ENCODE data around the gene RSBN1L.

RSBN1L gene

GRCh38 chr7:77757589-77757988, 61.3 kb downstream of the RSBN1L start:
- no peak for DNase-seq (ENCODE audit: low spot score)
- no peak overlapping the region for H3K27ac ChIP-seq
- ChIA-PET CTCF (interaction anchor here (0.6 to 1.2 kb wide), 3 partner anchors 26 to 106 kb away, joined by 3 to 5 read pairs (median 5); no protein-coding TSS in a partner anchor), POLR2A (ENCODE audit: low non-redundant PET) (no interaction called here)
- no peak for TF ChIP-seq CTCF (conservative IDR thresholded peaks at IDR 0.05; ENCODE audit: low read depth)

- no peak overlapping the region for H3K27ac ChIP-seq
- ChIA-PET POLR2A (ENCODE audit: low non-redundant PET) (no interaction called here), CTCF (interaction anchor here (0.6 to 2.1 kb wide), 10 partner anchors 19 to 349 kb away, joined by 3 to 15 read pairs (median 4); partner anchors contain the start of genes PHTF2 and TMEM60)
- TF ChIP-seq CTCF (conservative IDR thresholded peaks at IDR 0.05; ENCODE audit: low read depth), result peak; percentile 83
- peak; percentile 36 for DNase-seq (ENCODE audit: low spot score)
Observed at GRCh38 chr7:77759294-77759889, 63.1 kb downstream of the RSBN1L start.

- POLR2A ChIA-PET (ENCODE audit: low non-redundant PET), result no interaction called here
- TF ChIP-seq CTCF (conservative IDR thresholded peaks at IDR 0.05; ENCODE audit: low read depth), result no peak
- H3K27ac ChIP-seq, result no peak overlapping the region
- DNase-seq (ENCODE audit: low spot score), result no peak
- CTCF ChIA-PET, result interaction anchor here (0.7 to 2.1 kb wide), 4 partner anchors 38 to 142 kb away, joined by 3 to 9 read pairs (median 4); partner anchors contain the start of genes PHTF2 and TMEM60
Observed at GRCh38 chr7:77760809-77761453, 64.7 kb downstream of the RSBN1L start.

- ChIA-PET POLR2A (ENCODE audit: low non-redundant PET) (no interaction called here), CTCF (interaction anchor here (0.7 to 1.0 kb wide), 3 partner anchors 9 to 1025 kb away, joined by 3 to 6 read pairs (median 5); no protein-coding TSS in a partner anchor)
- H3K27ac ChIP-seq, result no peak overlapping the region
- no peak for TF ChIP-seq CTCF (conservative IDR thresholded peaks at IDR 0.05; ENCODE audit: low read depth)
- no peak for DNase-seq (ENCODE audit: low spot score)
Observed at GRCh38 chr7:77765481-77765880, 69.2 kb downstream of the RSBN1L start.

- no peak for TF ChIP-seq CTCF (conservative IDR thresholded peaks at IDR 0.05; ENCODE audit: low read depth)
- peak overlapping the region; percentile 66 for H3K27ac ChIP-seq
- ChIA-PET CTCF (interaction anchor here (0.6 to 1.0 kb wide), 2 partner anchors 10 to 22 kb away, joined by 3 to 6 read pairs; no protein-coding TSS in a partner anchor), POLR2A (ENCODE audit: low non-redundant PET) (no interaction called here)
- peak; percentile 5 for DNase-seq (ENCODE audit: low spot score)
Observed at GRCh38 chr7:77765906-77766800, 69.9 kb downstream of the RSBN1L start.
